Left lung (tissue), 10 donors: ENCODE results near the gene GJD2. TPM values are rescaled to one million over a fixed set of nuclear protein-coding genes. Genes with fewer than 3 reads are reported as not detected.

Experiments used
- ATAC-seq: fragments of 200-7000 bp; cut with Tn5 transposase; one replicate; pipeline ENCODE4 v1.9.1; 2020; ENCODE audit warnings: moderate library complexity
- DNase-seq, 4 donors: peaks; one replicate each; pipeline ENCODE4 v3.0.0-alpha.2; 2013 to 2020
- H3K27ac ChIP-seq, 2 donors: fragments of 200-600 bp; sonication (generic) in 1 of 2; one replicate each; pipeline versions ENCODE4 v1.5.0 to v1.8.0; 2020 to 2021
- H3K27me3 ChIP-seq, 2 donors: fragments of 200-600 bp; sonication (generic) in 1 of 2; one replicate each; pipeline versions ENCODE4 v1.5.0 to v1.8.0; 2020 to 2021
- H3K36me3 ChIP-seq, 2 donors: fragments of 200-600 bp; sonication (generic) in 1 of 2; one replicate each; pipeline versions ENCODE4 v1.5.0 to v1.8.0; 2020 to 2021
- H3K4me1 ChIP-seq, 2 donors: fragments of 200-600 bp; one replicate each; pipeline ENCODE4 v1.8.0; 2021
- H3K4me3 ChIP-seq, 2 donors: fragments of 200-600 bp; sonication (generic) in 1 of 2; one replicate each; pipeline versions ENCODE4 v1.5.0 to v1.8.0; 2020 to 2021; ENCODE audit warnings: mild to moderate bottlenecking in 1 of 2
- H3K9me3 ChIP-seq, 2 donors: fragments of 200-600 bp; sonication (generic) in 1 of 2; one replicate each; pipeline versions ENCODE4 v1.5.0 to v1.8.0; 2020 to 2021
- CTCF ChIP-seq, 2 donors: fragments of 200-600 bp; sonication (generic) in 1 of 2; IDR thresholded peaks; one replicate each; pipeline versions ENCODE4 v1.5.0 to v1.8.0; 2021; ENCODE audit warnings: antibody characterized with exemption in 2 of 2
- intact Hi-C, 2 donors: fragments of 100-400 bp; cut with DNase I; formaldehyde crosslinking; loops; one replicate each; pipeline versions ENCODE4 v1.11.2 to v1.14.2; 2022
- polyA plus RNA-seq, 6 donors: library from polyadenylated mRNA; unstranded; fragments of 120-200 nt; gene quantifications; one replicate each; pipeline ENCODE4 v1.2.1, GENCODE V29; 2013; ENCODE audit not compliant: insufficient read length in 6 of 6
- total RNA-seq, 2 donors: library from RNA; stranded (reverse); fragmentation: NEBNext Ultra II Directional; extraction: Animal tissue kit (Norgen Biotek cat#: 25700); gene quantifications; one replicate each; pipeline ENCODE4 v1.2.1, GENCODE V29; 2021
- donor health status: DM: no; HTN: yes; CAD: no.
- donor health status: DM: no; HTN: no; CAD: no.

The GJD2 gene
- total and polyA plus RNA-seq, 8 donors = 0.07 to 0.10 TPM; not detected in 6

DNA sequence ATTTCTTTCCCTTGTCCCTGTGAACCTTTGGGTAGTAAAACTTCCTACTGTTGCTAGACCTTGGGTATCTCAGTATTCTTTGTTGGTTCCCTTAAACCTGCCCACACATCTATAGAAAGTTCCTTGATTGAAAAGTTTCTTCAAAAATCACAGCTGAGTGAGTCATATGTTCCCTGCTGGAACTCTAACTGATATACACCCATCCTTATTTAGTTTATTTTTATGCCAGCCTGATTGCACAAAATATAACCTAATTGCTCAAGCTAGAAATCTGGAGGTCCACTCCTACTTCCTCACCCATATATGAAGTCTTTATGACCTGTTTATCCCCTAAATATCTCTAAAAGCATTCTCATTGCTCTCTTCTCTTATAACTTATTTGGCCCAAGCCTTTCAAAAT is 13.7 kb upstream of the GJD2 start:
- no peak overlapping the region for H3K27ac ChIP-seq
- ATAC-seq (no peak), DNase-seq (no peak)
- TF ChIP-seq CTCF (IDR thresholded peaks at IDR 0.05) = no peak
- H3K4me3 ChIP-seq = no peak overlapping the region
- intact Hi-C loops = no loop called here
- H3K27me3 ChIP-seq = no peaks in the 10 kb centered on the region
- H3K9me3 ChIP-seq = no peaks in the 10 kb centered on the region
- H3K36me3 ChIP-seq = no peaks in the 10 kb centered on the region
- H3K4me1 ChIP-seq = no peaks in the 10 kb centered on the region

DNA sequence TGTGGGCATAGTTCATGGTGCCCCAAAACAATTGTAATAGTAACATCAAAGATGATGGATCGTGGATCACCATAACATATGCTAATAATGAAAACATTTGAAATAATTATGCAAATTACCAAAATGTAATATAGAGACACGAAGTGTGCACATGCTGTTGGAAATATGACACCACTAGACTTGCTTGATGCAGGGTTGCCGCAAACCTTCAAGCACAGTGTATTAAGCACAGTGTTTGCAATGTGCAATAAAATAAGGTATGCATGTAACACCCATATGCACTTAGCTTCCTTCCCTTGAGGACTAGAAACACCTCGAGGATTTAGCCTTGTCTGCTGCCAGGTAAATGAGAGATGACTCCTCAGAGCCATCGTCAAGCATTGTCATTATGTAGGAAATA is 10.9 kb upstream of the GJD2 start:
- H3K4me1 ChIP-seq = no peaks in the 10 kb centered on the region
- no peaks in the 10 kb centered on the region for H3K36me3 ChIP-seq
- peaks cover 3 to 8% of the 10 kb centered on the region in 2 donors for H3K27me3 ChIP-seq
- ATAC-seq = no peak
- H3K4me3 ChIP-seq = no peak overlapping the region
- intact Hi-C loops = no loop called here
- TF ChIP-seq CTCF (IDR thresholded peaks at IDR 0.05) = no peak
- no peak for DNase-seq
- no peak overlapping the region for H3K27ac ChIP-seq
- H3K9me3 ChIP-seq = no peaks in the 10 kb centered on the region

DNA sequence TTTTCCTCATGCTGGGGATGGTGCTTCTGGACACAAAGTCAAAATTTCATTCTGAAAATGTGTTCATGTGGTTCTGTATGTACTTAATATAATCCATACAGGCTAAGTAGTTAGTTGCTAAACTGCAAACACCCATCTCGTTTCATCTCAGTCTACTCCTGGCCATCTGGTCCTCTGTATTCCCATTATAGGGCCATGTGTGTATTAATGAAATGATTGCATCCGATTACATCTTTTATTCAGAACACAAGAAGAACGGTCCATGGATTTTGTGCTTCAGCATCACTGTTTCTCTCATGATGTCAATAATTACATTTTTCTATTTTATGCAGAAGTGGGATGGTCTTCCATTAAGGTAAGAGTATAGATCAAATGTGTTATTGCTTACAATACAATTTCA is 6.1 kb upstream of the GJD2 start:
- H3K4me3 ChIP-seq = no peak overlapping the region
- H3K36me3 ChIP-seq = no peaks in the 10 kb centered on the region
- H3K27ac ChIP-seq = no peak overlapping the region
- H3K4me1 ChIP-seq = no peaks in the 10 kb centered on the region
- TF ChIP-seq CTCF (IDR thresholded peaks at IDR 0.05) = no peak
- intact Hi-C loops = no loop called here
- ATAC-seq = no peak
- no peak for DNase-seq
- no peaks in the 10 kb centered on the region for H3K9me3 ChIP-seq
- H3K27me3 ChIP-seq = peaks cover 15 to 47% of the 10 kb centered on the region in 2 donors

DNA sequence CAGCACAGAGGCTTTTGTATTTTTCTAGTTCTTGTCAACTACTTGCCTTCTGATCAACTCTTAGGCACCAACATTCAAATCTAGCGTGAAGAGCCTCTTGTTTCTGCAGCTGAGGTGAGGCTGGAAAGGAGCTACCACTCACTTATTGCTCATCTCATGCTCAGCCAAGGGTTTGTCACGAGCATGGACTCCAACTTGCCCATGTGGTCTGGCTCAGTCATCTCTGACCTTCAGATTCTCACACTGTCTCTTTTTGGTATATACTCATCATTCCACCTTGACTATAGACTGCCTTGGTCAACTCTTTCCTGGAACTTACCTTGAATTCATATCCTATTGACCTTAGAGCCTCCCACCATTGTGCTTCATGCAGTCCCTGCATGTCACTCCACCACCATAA is 5.2 kb upstream of the GJD2 start:
- Histone ChIP-seq H3K9me3 (no peaks in the 10 kb centered on the region), H3K27me3 (peaks cover 24 to 56% of the 10 kb centered on the region in 2 donors), H3K36me3 (no peaks in the 10 kb centered on the region), H3K27ac (no peak overlapping the region), H3K4me3 (no peak overlapping the region), H3K4me1 (no peaks in the 10 kb centered on the region)
- no peak for DNase-seq
- intact Hi-C loops = no loop called here
- TF ChIP-seq CTCF (IDR thresholded peaks at IDR 0.05) = no peak
- no peak for ATAC-seq

- intact Hi-C loops = no loop called here
- no peak overlapping the region for H3K27ac ChIP-seq
- no peak for TF ChIP-seq CTCF (IDR thresholded peaks at IDR 0.05)
Measured at GRCh38 chr15:34759347-34759746, 4.5 kb upstream of the GJD2 start.

More at GRCh38 chr15:34759347-34759746, 4.5 kb upstream of the GJD2 start:
- peaks cover 31 to 63% of the 10 kb centered on the region in 2 donors for H3K27me3 ChIP-seq
- peaks cover 0 to 3% of the 10 kb centered on the region in 2 donors for H3K4me1 ChIP-seq
- DNase-seq = no peak
- H3K9me3 ChIP-seq = no peaks in the 10 kb centered on the region
- H3K4me3 ChIP-seq = no peak overlapping the region
- ATAC-seq = no peak
- no peaks in the 10 kb centered on the region for H3K36me3 ChIP-seq
